Measurements from ENCODE around the gene LYRM1.
"Not testable (repeated sequence)": the region's sequence is repeated elsewhere in the genome, so short reads cannot be mapped to it uniquely, and the experiment has no call there.

Gene LYRM1

GRCh38 chr16:20903899-20904506, 3.4 kb downstream of the LYRM1 start:
- DNase-seq, result no peak

DNA sequence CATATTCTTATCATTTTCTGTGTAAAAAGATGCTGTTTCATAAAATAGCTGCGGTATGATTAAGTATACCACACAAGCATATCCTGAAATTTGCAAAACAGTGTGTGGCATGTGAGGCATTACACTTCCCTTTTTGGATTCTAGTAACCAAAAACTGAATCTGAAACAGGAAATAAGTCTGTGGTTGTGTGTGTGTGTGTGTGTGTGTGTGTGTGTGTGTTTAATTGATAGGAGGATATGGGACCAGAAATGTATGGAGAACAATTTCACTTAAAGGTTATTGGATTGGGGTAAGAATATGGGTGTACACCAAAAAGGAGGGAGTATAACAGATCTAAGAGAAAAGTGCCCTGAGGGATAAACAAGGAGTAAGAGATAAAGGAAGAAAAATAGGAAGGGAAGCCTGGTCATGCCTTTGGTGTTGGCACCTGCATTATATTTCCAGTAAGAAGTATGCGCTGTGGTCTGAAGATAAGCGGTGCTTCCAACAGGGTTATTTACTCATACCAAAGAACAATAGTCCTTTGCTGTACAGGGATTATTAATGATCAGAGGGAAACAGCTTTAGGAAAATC, 4.0 kb downstream of the LYRM1 start:
- no peak for DNase-seq

GRCh38 chr16:20905576-20905975, 5.0 kb downstream of the LYRM1 start:
- no peak for DNase-seq

- no peak for DNase-seq
These were observed 6.0 kb downstream of the LYRM1 start for GRCh38 chr16:20906341-20907255.

- no peak for DNase-seq
These were observed 10.3 kb downstream of the LYRM1 start for GRCh38 chr16:20910781-20911321.

DNA sequence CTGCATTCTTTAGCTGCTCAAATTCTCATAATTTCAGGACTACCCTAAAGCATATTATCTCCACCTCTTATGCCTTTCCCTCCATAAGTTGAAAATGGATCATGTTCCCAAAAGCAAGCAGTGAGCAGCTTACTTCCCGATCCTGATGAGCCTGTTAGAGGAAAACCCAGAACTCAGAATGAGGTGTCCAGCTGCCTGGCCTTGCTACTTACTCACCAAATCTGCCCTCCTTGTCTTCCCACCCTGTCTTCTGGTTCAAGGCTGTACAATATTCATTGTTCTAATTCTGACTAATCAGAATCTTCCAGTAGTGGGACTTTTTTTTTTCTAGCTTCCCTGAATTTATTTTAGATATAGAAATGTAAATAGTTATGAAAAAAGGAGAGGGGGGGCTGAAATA, 10.8 kb downstream of the LYRM1 start:
- DNase-seq, result no peak

GRCh38 chr16:20916289-20916688, 15.7 kb downstream of the LYRM1 start:
- no peak for DNase-seq

DNA sequence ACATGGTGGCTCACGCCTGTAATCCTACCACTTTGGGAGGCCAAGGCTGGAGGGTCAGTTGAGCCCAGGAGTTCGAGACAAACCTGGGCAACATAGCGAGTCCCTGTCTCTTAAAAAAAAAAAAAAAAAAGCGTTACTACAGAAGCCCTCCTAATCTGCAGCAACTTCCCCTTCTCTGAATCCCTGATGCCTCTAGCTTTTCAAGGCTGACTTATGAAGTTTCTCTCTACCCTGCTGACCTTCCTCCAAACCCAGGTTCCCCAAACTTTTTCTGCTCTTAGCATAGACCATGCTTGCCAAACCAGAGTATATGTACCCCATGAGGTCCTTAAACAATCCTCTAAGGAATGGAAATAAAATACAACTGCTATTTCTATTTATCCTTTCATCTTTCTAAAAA, 16.4 kb downstream of the LYRM1 start:
- DNase-seq, result no peak

DNA sequence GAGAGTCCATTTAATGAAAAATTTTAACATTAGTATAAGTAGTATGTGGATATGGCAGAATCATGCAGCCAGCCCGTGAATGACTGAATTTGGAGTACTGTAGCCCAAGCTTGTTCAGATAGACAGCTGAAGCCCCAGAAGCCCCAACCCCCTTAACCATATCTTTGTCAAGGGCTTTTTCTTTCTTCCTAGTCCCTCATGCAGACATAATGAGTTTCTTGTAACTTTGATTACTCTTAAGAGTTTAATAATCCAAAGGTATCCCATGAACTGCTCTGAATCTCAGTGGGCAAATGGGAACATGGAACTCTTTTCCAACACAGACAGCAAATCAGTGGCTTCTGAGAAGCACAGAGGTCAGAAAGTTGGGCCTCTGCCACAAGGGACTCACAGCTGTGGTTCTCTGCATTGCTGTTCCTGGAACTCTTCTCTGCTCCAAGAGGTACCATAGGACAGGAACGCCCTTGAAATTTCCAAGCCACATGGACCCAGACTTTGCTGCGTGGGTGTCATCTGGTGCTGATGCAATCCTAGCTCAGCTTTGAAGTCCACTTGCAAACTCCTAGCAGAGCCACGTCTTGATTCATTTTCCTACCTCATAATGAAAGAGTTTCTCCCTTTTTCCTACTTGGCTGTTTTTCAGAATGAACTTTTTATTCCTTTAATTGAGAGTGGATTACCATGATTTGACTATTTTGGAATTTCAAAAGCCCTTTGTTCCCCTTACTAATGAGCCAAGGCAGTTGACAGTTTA, 18.1 kb downstream of the LYRM1 start:
- no peak for DNase-seq

DNA sequence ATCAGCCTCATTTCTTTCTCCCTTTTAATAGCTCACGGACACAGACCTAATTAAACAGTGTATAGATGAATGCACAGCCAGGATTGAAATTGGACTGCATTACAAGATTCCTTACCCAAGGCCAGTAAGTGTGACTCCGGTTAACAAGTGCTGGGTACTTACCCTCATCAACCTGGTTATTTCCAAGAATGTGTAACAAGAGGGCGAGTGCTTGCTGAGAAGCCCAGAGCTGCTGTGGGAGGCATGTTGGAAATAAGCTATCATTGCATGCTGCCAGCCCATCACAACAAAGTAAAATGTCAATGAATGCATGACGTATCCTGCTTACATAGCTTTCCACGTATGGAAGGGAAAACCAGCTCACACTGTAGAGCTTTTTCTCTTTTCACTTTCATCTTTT, 19.5 kb downstream of the LYRM1 start:
- DNase-seq, result no peak

- no peak for DNase-seq
These were observed 20.2 kb downstream of the LYRM1 start for GRCh38 chr16:20920799-20921198.

DNA sequence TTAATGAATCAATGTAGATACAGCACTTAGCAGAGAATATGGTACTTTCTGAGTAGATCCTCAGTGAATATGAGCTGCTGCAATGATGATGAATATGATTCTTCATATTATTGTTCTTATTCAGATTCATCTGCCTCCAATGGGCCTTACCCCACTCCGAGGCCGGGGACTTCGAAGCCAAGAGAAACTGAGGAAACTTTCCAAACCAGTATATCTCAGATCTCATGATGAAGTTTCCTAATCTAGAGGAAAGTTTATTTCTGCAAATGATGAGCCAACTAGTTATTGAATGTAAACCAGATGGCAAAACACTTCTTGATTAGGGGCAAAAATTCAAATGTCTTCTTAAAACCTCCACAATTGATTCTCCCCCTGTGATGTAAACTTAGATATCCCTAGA, 23.3 kb downstream of the LYRM1 start:
- DNase-seq, result no peak

- no peak for DNase-seq
These were observed 25.2 kb downstream of the LYRM1 start for GRCh38 chr16:20925751-20926150.

DNA sequence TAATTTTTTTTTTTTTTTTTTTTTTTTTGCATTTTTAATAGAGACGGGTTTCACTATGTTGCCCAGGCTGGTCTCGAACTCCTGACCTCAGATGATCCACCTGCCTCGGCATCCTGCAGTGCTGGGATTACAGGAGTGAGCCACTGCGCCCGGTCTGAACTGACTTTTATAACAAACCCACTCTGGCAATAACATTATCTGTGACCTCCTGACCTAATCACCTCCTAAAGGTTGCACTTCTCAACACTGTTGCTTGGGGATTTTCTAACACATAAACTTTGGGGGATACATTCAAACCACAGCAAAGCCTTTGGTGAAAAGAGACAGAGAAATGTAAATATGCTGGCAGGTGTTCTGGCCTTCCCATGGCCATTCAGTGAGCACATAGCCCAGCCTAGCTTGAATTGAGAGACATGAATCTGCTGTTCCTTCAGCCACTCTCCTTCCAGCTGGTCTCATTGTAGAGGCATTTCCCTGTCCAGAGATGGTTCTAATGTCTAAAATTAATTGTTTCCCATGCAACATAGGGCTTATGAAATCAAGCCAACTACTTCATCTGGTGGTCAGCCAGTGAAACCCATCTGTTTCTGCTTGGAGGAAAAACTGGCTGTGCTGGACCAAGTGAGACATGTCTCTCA, 28.3 kb downstream of the LYRM1 start:
- no peak for DNase-seq

GRCh38 chr16:20929676-20930364, 29.2 kb downstream of the LYRM1 start:
- not testable (repeated sequence) for DNase-seq

GRCh38 chr16:20930365-20930690, 29.8 kb downstream of the LYRM1 start:
- DNase-seq, result no peak

- DNase-seq, result no peak
These were observed 30.6 kb downstream of the LYRM1 start for GRCh38 chr16:20931066-20931600.

GRCh38 chr16:20933589-20933988, 33.0 kb downstream of the LYRM1 start:
- no peak for DNase-seq

DNA sequence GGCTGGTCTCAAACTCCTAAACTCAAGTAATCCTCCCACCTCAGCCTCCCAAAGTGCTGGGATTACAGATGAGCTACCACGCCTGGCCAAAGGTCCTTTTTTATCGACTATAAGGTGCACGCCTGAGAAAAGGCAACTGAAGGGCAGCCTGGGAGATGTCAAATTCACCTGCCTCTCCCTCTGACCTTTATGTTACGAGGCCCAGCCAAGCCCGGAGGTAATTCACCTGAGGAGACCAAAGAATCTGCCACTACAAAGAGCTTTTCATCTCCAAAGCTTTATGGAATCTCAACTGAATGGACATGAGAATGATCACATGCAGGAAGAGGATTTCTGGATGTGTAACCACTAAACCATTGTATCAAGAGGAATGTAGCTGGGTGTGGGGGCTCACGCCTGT, 37.2 kb downstream of the LYRM1 start:
- DNase-seq, result no peak

- DNase-seq, result no peak
These were observed 37.9 kb downstream of the LYRM1 start for GRCh38 chr16:20938426-20938825.

GRCh38 chr16:20939611-20940010, 39.0 kb downstream of the LYRM1 start:
- DNase-seq, result no peak

Data from activated naive CD4-positive, alpha-beta T cell (primary cell).